Breast epithelium (tissue), 3 donors: ENCODE measurements around the gene CABCOCO1.

Experiments used
- POLR2AphosphoS5 ChIP-seq, 3 donors: sonication (generic); formaldehyde crosslinking; IDR thresholded peaks; one replicate each; pipeline ENCODE4 v1.6.1; 2017; ENCODE audit warnings: antibody characterized with exemption in 3 of 3
- TF ChIP-seq, protein P1 (sequence below), 3 donors: fragments of 450-650 bp; IDR thresholded peaks; one replicate each; pipeline ENCODE4 v1.5.1; 2016 to 2017; ENCODE audit warnings: antibody characterized with exemption in 3 of 3, mild to moderate bottlenecking in 3 of 3, moderate library complexity in 3 of 3

DNA sequence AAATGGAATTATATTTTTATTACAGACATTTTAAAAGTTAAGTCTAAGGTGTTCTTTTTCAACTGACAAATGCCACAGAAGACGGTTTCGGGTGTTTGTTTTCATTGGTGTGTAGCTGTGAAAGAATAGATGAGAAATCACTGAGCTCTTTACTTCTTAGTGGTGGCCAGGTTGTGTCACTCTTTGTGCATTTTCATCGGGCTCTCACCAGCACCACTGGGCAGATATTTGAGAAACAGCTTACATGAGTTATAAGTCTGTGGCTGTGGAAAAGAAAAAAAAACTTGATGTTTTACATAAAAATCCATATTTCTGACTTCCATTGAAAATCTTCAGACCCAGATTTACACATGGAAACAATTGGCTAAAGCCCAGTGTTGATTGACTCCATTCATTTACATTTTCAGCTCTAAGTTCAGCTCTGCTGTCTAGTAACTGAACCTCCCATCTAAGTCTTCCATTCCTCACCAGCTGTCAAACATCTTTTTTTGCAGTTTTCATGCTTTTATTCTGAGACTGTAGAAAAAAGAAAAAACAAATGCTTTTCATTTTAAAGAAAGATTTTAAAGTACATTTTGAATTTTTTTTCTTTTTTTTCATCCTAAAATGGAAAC lies 22.3 kb downstream of the CABCOCO1 start:
- TF ChIP-seq, protein P1, sequence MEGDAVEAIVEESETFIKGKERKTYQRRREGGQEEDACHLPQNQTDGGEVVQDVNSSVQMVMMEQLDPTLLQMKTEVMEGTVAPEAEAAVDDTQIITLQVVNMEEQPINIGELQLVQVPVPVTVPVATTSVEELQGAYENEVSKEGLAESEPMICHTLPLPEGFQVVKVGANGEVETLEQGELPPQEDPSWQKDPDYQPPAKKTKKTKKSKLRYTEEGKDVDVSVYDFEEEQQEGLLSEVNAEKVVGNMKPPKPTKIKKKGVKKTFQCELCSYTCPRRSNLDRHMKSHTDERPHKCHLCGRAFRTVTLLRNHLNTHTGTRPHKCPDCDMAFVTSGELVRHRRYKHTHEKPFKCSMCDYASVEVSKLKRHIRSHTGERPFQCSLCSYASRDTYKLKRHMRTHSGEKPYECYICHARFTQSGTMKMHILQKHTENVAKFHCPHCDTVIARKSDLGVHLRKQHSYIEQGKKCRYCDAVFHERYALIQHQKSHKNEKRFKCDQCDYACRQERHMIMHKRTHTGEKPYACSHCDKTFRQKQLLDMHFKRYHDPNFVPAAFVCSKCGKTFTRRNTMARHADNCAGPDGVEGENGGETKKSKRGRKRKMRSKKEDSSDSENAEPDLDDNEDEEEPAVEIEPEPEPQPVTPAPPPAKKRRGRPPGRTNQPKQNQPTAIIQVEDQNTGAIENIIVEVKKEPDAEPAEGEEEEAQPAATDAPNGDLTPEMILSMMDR (IDR thresholded peaks at IDR 0.05), result no peak
- no peak for TF ChIP-seq POLR2AphosphoS5 (IDR thresholded peaks at IDR 0.05)
